GM21423 (cell line): Measurements from ENCODE around the gene SPON1.
"Not testable (repeated sequence)": the region's sequence is repeated elsewhere in the genome, so short reads cannot be mapped to it uniquely, and the experiment has no call there.

Experiments
- ATAC-seq: cut with Tn5 transposase; IDR thresholded peaks from one replicate; pipeline ENCODE4 v1.9.1; 2021; ENCODE audit warnings: mild to moderate bottlenecking, moderate library complexity; ENCODE audit not compliant: unreplicated experiment

Gene SPON1

DNA sequence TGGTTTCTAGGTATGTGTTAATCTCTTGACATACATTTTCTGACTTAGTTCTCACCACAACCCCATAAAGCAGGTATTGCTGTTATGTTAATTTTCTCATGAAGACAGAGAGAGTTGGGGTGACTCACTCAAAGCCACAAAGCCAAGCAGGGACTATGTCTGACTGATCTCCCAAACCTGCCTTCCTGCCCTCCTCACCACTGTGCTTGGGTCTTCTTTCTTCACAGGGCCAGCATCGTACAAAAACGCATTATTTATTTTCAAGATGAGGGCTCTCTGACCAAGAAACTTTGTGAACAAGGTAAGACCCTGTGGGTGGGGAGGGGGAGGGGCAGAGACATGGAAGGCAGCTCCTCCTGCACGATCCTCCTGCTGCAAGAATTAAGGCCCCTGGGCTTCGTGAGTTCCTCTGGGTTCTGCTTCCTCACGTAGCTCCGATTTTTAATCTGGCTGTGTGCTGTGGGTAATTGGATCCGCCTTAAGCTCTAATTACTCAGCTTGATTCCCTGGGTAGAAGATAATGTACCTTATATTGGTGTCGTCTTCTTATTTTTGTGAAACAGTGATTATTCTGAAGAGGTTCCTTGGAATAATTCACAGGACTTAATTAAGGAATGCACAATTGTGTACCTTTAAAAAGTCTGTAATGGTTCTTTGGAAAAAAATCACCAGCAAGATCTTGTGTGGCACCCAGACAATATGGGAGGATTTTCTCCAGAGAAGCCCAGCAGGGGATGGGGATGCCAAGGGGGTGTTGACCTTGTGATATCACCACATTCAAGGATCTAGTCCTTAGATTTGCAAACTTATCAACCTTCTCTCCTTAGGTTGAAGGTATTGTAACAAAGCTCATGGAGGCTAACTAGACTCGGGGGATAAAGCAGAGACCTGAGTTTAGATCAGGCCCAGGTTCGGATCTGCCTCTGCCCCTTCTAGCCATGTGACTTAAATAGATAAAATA, 112.9 kb downstream of the SPON1 start:
- ATAC-seq, result no peak

DNA sequence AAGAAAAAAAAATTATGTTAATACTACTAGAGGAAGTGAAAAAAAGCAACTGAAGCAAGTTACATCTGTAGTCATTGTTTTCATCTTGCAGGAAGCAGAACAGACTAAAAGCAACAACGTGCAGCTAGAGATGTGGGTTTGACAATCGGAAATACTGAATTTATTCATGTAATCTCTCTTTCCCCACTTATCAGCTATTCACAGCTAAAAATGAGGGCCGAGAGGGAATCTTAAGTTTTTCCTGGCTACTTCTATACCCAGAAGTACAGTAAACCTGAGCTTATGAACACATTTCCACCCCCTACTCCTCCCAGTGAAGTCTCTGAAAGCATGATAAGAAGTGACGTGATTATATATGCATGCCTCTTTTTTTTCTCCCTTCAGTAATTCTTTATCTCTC, 116.5 kb downstream of the SPON1 start:
- no peak for ATAC-seq

DNA sequence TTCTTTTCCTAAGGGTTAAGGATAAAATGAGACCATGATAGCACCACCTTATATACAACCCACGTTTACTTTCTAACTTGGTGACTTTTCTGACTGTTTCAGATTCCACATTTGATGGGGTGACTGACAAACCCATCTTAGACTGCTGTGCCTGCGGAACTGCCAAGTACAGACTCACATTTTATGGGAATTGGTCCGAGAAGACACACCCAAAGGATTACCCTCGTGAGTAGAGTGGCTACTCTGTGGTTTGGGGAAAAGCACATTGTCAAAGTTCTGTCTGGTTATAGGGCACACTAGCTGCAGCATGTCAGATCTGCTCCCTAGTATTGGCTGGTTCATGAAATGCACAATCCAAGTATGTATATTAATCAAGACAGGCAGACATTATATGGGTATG, 117.3 kb downstream of the SPON1 start:
- no peak for ATAC-seq

DNA sequence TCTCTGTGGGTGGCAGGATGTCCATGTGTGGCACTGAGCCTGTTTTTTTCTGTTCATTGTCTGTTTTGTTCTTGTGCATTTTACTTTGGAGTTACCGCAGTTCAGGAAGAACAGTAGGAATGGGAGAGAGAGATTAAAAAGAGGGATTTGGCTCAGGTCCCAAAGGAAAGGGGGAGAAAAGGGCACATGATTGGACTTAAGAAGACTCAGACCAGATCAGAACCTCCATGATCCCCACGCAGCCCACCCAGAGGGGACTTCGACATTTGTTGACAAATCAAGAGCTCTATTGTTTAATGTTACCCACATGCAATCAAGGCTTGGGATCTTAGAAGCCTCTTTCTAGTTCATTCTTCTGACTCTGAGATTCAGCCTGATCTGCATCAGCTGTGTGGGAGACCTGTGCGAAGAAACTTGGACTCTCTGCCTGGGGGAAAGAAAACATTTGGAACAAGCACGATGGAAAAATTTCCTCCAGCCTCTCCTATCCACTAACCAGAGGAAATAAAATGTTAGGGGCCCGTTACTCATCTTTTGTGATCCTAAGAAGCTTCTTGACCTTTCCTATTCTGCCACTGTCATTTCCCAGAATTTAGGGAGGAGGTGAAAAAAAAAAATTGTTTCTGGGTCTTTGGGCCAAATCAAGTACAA, 119.2 kb downstream of the SPON1 start:
- no peak for ATAC-seq

DNA sequence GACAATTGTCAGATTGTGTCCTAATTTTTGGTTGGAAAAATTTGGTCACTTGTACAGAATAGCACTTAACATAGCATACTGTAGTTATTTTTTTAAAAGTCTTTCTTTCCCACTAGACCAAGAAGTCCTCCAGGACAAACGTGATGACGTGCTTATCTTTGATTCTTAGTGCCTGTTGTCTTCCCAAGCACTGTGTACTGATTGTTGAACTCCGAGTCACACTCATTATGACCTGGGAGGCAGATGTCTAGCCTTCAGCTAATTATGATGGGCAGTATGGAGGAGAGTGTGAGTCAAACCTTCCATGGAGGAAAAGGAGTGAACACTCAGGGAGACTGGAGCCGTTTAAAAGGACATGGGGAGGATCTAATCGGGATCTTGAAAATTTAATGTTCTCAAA, 119.8 kb downstream of the SPON1 start:
- no peak for ATAC-seq

DNA sequence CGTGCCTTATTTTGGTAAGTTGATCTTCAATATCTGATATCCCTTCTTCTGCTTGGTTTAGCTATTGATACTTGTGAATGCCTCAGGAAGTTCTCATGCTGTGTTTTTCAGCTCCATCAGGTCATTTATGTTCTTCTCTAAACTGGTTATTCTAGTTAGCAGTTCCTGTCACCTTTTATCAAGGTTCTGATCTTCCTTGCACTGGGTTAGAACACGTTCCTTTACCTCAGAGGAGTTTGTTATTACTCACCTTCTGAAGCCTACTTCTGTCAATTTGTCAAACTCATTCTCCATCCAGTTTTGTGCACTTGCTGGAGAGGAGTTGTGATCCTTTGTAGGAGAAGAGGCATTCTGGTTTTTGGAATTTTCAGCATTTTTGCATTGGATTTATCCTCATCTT, 126.3 kb downstream of the SPON1 start:
- ATAC-seq, result not testable (repeated sequence)

DNA sequence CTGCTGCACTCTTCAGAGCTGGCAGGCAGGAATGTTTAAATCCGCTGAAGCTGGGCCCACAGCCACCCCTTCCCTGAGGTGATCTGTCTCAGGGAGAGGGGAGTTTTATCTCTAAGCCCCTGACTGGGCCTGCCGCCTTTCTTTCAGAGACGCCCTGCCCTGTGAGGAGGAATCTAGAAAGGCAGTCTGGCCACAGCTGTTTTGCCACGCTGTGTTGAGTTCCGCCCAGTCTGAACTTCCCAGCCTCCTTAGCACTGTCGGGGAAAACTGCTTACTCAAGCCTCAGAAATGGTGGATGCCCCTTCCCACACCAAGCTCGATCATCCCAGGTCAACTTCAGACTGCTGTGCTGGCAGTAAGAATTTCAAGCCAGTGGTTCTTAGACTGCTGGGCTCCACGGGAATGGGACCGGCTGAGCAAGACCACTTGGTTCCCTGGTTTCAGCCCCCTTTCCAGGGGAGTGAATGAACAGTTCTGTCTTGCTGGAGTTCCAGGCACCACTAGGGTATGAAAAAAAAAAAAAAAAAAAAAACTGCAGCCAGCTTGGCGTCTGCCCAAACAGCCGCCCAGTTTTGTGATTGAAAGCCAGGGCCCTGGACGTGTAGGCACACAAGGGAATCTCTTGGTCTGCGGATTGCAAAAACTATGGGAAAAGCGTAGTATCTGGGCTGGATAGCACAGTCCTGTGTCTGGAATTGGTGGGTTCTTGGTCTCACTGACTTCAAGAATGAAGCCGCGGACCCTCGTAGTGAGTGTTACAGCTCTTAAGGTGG, 127.4 kb downstream of the SPON1 start:
- no peak for ATAC-seq

DNA sequence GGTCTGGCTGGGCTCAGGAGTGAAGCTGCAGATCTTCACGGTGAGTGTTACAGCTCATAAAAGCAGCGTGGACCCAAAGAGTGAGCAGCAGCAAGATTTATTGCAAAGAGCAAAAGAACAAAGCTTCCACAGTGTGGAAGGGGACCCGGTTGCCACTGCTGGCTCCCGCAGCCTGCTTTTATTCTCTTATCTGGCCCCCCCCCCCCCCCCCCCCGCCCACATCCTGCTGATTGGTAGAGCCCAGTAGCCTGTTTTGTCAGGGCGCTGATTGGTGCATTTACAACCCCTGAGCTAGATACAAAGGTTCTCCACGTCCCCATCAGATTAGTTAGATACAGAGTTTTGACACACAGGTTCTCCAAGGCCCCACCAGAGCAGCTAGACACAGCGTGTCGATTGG, 128.1 kb downstream of the SPON1 start:
- ATAC-seq, result not testable (repeated sequence)

DNA sequence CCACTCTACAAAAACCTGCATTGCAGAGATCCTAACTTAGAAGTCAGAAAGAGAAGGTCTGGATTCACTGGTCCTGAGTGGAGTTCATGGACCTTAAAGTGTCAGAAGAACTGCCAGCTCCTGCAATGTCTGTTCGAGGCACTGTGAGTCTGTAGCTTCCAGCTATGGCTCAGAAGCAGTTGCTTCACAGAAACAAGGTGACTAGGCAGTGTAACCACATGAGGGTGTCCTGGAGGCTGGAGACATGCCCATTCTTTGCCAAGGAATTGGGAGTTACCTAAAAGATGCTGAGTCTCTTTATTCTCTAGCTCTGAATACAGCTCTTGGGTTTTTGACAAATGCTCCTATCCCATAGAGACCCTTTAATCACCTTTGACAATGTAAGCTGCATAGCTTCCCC, 130.5 kb downstream of the SPON1 start:
- no peak for ATAC-seq

DNA sequence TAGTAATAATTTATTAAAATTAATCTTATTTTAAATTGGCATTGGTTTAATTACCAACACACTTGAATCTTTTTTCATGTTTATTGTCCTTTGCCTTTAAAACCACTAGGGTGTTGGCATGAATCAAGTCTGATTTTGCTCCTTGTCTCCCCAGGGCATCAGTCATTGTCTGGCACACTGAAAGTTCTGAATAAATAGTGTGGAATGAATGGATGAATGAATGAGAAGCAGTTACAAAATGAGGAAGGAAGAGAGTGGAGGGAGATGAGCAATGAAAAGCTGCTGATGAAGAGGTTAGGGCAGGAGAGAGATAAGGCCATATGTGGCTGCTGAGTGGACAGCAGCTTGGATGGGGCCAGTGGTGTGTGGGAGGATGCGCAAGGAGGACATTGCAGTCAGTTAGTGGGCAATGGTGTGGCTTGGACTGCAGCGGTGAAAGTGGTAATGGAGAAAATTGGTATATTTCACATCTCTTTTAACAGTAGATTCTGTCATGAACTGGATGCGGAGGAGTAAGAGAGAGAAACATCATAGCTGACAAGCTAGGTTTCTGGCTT, 132.0 kb downstream of the SPON1 start:
- ATAC-seq, result no peak

DNA sequence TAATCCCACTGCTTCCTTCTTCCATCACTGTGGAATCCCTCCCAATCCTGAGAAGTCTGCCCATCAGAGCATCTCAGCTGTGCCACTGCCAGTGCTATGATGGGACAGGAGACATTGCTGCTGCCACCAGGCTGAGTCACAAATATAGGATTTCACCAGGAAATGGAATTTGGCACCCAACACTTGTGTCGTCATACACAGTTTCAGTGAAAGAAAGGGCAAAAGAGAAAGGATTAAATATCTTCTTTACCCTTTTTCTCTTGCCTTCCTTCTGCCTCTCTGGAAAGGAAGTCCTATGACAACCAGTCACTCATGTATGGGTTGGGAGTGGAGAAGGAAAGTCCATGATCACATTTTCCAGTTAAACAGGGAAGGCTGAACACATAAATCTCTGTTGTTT, 133.4 kb downstream of the SPON1 start:
- no peak for ATAC-seq

DNA sequence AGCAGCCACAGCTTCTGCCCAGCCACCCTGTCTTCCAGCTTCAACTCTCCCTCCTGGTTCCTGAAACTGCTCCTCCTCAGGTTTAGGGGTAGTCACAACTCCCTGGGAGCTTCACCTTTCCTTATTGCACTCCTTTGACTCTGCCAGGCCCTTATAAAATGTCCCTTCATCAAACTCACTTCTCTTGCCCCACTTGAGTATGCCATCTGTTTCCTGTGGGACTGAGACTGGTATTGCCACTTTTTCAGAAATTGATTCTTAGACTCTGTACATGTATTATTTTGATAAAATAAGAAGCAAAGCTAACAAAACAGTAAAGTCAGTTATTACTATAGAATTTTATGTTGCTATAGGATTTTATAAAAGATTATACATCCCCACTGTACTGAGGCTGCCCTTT, 134.1 kb downstream of the SPON1 start:
- no peak for ATAC-seq

DNA sequence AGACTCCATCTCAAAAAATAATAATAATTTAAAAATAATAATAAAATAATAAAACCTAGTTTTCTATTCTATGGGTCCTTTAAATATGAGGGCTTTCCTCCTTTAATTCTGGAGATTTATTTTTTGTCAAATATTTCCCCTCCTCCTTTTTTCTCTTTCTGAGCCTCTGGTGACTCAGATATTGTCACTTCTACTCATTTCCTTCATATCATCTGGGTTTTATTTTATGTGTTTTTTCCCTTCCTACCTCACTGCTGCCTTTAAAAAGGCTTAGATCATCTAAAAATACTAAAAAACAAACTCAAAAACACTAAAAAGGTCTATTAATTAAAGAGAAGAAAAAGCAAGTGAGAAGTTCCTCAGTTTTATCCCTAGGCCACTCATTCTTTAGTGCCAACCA, 138.9 kb downstream of the SPON1 start:
- ATAC-seq, result no peak

DNA sequence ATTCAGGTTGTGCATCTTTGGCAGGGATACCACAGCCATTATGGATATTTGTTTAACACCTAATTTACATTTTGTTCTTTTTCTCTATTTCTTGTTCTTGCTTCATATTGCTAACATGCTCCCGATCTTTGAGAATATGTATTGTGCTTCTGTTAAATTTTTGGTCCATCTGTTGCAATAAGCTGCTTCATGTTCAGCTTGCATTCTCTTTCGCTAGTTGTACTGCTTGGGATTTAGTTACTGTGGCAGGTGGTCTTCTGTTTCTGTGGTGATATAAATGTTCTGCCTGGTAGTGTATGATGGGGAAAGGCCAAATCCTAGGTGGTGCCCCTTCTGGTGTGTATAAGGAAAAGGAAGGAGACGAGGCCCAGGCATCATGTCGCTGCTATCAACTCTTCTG, 140.2 kb downstream of the SPON1 start:
- no peak for ATAC-seq

DNA sequence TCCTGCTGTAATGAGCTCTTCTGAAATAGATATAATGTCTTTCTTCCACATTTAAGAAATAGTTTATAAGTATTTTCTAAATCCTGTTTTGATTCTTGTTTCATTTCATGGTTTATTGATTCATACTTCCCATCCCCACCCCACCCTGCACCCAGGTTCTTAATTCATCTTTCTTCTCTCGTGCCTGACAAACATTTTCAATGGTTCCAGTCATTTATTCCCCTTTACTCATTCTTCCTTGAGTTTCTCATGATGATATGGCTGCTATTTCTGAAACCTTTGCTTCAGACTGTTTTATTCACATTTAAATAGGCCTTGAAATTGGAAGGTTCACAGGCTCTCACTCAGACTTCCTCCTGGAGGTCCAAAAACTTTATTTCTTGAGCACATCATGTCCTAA, 142.9 kb downstream of the SPON1 start:
- no peak for ATAC-seq

DNA sequence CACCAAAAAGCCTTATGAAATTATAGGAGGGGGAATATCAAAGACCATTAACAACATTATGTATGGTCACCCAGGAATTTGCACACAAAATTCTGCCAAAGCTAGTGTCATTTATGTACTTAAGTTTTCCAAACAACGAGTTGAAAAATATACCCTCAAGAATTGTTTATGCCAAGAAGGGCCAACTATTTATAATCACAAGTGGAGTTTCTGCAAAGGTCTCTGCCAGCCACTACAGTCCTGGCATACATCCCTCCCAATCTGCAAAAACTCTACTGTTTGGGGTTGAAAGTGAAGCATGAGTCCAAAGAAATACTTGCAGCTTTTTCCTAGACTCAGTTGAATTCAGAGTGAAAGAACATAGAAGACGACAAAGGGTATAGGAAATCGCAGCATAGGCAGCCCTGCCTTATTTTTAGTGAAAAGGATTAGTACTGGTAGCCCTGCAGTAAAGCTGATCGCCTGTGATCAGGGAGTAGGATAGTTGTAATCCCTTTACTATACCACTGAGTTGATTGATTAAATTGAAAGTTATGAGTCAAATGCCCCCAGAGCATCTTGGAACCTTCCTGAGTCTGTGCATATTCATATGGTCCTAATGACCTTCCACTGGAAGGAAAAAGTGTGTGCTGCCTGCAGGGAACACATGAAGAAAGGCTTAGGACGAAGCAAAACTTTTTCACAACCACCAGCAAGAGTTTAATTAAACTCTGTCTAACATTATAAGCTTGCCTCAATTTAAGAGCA, 144.0 kb downstream of the SPON1 start:
- ATAC-seq, result no peak

DNA sequence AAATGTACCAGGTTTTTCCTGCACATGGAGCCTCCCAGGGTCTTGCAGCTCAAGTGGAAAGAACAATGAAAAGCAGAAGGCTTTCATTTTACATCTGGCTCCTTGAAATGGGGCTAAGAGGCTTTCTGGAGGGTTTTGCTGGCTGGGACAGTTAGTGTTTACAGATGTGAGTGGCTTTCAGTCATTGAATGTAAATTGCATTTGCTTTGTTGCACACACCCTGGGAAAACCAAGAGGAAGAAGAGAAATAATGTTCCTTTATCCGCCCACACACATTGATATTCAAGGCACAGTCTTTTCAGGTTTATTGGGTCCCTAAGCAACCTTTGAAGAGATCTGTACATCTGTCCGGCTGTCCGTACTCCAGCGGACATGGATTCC, 144.5 kb downstream of the SPON1 start:
- ATAC-seq, result no peak

DNA sequence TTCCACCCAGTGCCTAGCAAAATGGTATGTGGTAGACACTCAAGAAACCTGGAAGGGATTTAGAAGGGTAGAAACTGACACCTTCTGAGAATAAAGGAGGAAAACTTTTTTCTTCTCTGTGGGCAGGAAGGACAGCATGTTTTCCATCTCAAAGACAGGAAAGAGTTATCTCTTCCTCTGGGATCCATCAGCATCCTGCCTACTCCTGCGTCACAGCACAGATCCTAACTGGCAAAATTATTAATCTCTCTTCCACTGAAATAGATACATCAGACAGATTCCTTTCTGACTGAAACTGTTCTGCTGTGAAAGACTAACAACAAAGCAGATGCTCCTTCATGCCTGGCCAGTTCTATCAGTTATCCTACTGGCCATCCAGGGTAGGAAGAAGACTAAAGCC, 147.2 kb downstream of the SPON1 start:
- no peak for ATAC-seq

DNA sequence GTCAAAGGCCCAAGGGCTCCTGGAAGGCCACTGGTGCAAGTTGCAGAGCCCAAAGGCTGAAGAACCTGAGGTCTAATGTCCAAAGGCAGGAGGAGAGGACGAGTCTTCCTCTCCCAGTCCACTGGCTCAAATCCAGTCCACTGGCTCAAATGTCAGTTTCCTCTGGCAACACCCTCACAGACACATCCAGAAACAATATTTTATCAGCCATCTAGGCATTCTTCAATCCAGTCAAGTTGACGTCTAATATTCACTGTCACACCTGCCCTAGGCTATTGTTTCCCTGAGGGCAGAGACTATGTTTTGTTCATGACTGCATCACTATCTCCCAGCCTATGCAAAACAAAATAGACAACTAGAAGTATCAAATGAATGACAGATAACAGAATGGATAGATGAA, 148.1 kb downstream of the SPON1 start:
- no peak for ATAC-seq

DNA sequence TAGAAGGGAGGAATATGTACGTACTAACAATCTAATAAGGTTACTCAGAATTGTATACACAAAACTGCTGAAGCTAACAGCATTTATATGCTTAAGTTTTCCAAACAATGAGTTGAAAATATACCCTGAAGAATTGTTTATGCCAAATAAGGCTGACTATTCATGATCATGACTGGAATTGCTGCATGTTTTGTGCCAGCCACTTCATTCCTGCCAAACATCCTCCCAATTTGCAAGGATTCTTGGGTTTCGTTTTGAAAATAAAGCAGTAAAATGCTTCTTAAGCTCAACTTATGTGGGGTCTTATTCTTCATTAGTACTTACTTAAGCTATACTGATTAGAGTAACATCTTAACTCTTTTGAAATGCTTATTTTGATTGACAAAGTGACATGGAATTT, 149.0 kb downstream of the SPON1 start:
- no peak for ATAC-seq

DNA sequence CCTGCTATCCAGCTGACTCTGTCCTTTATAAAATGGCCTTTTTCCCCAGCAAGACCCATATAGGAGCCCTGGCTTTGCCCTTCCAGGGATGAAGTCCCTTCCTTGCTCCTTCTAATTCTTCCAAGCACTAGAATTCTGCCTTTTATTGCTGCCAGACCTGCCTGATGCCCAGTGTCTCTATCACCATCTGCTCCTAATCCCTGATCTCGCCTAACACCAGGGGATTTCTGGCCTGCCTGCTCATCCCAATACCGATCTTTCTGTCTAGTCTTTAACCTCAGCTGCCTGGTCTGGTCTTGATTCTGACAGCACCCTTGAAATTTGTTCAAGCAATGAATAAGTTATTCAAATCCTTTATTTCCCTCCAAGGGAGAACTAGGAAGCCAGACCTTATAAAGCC, 150.2 kb downstream of the SPON1 start:
- ATAC-seq, result no peak
